Aorta (tissue), 5 donors: Measurements from ENCODE around the gene MAGED1. TPM values are rescaled to one million over a fixed set of nuclear protein-coding genes. Genes with fewer than 3 reads are reported as not detected.
"Not testable (repeated sequence)": the region's sequence is repeated elsewhere in the genome, so short reads cannot be mapped to it uniquely, and the experiment has no call there.

ENCODE experiments used
- ATAC-seq: fragments of 200-7000 bp; cut with Tn5 transposase; one replicate; pipeline ENCODE4 v1.9.1; 2022; ENCODE audit warnings: moderate library complexity; ENCODE audit not compliant: low FRiP score
- DNase-seq, 2 donors: peaks; one replicate each; pipeline ENCODE4 v3.0.0-alpha.2; 2020
- H3K27ac ChIP-seq, 2 donors: one replicate each; pipeline ENCODE4 v1.5.1; 2013; ENCODE audit warnings: low read length in 2 of 2, mild to moderate bottlenecking in 2 of 2, moderate library complexity in 2 of 2, control low read depth in 1 of 2, inconsistent platforms in 1 of 2, low read depth in 1 of 2
- H3K27me3 ChIP-seq, 2 donors: one replicate each; pipeline ENCODE4 v1.6.1; 2013; ENCODE audit warnings: control low read depth in 1 of 2, low read length in 1 of 2, mild to moderate bottlenecking in 1 of 2, moderate library complexity in 1 of 2; ENCODE audit not compliant: insufficient read depth in 2 of 2, control insufficient read depth in 1 of 2
- H3K36me3 ChIP-seq, 2 donors: one replicate each; pipeline ENCODE4 v1.6.1; 2013; ENCODE audit warnings: control low read depth in 1 of 2, low read length in 1 of 2, mild to moderate bottlenecking in 1 of 2; ENCODE audit not compliant: insufficient read depth in 2 of 2, control insufficient read depth in 1 of 2
- H3K4me1 ChIP-seq, 2 donors: one replicate each; pipeline ENCODE4 v1.6.1; 2013; ENCODE audit warnings: low read length in 2 of 2, control low read depth in 1 of 2, mild to moderate bottlenecking in 1 of 2, moderate library complexity in 1 of 2; ENCODE audit not compliant: insufficient read depth in 2 of 2, control insufficient read depth in 1 of 2
- H3K4me3 ChIP-seq, 2 donors: one replicate each; pipeline ENCODE4 v1.5.1; 2013; ENCODE audit warnings: low read length in 2 of 2, control low read depth in 1 of 2, mild to moderate bottlenecking in 1 of 2
- H3K9me3 ChIP-seq: one replicate; pipeline ENCODE4 v1.6.1; 2013; ENCODE audit warnings: mild to moderate bottlenecking, low read length; ENCODE audit not compliant: control insufficient read depth
- WGBS, 2 donors: extraction: QIAGEN DNeasy Blood & Tissue Kit; methylation state at CpG; one replicate each; pipeline ENCODE4 v1.1.7; 2013; 5-methylcytosine and 5-hydroxymethylcytosine counted together
- intact Hi-C, 2 donors: fragments of 100-400 bp; cut with DNase I; formaldehyde crosslinking; loops; one replicate each; pipeline versions ENCODE4 v1.14.2 to v1.15.0; 2022
- polyA plus RNA-seq, 2 donors: library from polyadenylated mRNA; stranded (reverse); fragments of 200-250 nt; gene quantifications; one replicate each; pipeline ENCODE4 v1.2.3, GENCODE V29; 2013
- total RNA-seq, 2 donors: library from RNA; stranded (reverse); fragmentation: NEBNext Ultra II Directional; extraction: Animal tissue kit (Norgen Biotek cat#: 25700); gene quantifications; one replicate each; pipeline ENCODE4 v1.2.1, GENCODE V29; 2021
- donor health status: healthy with polysubstance abuse.
- donor health status: Bipolar disorder and iron deficiency.
- donor health status: DM: no; HTN: no; CAD: no.
- donor health status: DM: no; HTN: no; CAD: no.
- donor health status: DM: yes; HTN: yes; CAD: no.

MAGED1 gene
- total and polyA plus RNA-seq, 4 donors: 26.7 to 91.2 (median 70.1) TPM

DNA sequence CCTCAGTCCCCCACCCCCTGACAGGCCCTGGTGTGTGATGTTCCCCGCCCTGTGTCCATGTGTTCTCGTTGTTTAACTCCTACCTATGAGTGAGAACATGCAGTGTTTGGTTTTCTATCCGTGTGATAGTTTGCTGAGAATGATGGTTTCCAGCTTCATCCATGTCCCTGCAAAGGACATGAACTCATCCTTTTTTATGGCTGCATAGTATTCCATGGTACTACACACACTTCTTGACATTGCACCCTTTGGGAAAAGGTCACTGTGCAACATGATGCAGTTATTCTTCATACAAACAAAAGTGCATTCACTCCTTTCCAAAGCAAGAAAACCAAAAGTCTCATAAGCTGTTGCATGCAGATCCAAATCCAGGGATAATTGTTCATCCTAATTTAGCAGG lies 11.7 kb downstream of the MAGED1 start:
- H3K36me3 ChIP-seq, intact Hi-C loops, DNase-seq, H3K4me3 ChIP-seq, H3K4me1 ChIP-seq, H3K27ac ChIP-seq, ATAC-seq, H3K9me3 ChIP-seq, H3K27me3 ChIP-seq: not testable (repeated sequence)
- WGBS, 2 donors: 73 to 98% methylated on average over 3 of the region's 3 CpGs

DNA sequence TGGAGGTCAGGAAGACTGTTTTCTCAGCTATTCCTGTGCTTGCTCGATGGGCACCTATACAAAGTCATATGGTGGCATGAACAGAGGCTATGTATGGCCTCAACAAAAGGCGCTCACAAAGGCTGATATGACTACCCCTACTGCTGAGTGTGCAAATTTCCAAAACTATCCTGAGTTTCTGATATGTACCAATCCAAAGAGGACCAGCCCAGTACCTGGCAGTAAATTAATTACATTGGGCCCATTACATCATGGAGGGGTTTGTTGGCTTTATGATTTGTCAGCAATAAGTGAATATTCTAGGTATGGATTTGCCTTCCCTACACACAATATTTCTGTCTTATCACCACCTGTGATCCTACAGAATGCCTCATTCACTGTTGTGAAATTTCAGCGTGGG lies 12.3 kb downstream of the MAGED1 start:
- ATAC-seq: no peak
- H3K9me3 ChIP-seq: no peaks in the 10 kb centered on the region
- no peak overlapping the region for H3K27ac ChIP-seq
- H3K4me3 ChIP-seq: no peak overlapping the region
- no peaks in the 10 kb centered on the region for H3K4me1 ChIP-seq
- no peaks in the 10 kb centered on the region for H3K27me3 ChIP-seq
- no peak for DNase-seq
- intact Hi-C loops: no loop called here
- WGBS, 2 donors: 64 to 86% methylated on average over 3 of the region's 3 CpGs
- H3K36me3 ChIP-seq: peaks cover 0 to 2% of the 10 kb centered on the region in 2 donors

DNA sequence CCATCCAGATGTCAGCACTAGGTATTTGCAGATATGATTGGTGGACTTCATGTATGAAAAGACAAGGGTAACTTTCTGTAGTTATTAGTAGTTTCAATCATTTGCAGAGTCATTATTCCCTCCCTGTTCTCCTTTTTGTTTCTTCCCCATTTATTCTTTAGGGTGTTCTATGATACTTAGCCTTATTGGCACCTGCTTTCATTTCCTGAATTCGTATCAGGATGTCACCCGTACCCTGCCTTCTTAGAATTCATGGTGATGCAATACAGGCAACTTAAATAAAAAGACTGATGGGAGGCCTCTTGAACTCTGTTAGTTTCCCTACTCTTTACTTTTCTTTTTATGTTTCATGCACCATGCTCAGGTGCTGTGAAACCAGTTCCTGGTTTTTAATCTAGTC lies 24.2 kb downstream of the MAGED1 start:
- 54 to 66% methylated on average over 2 of the region's 2 CpGs for WGBS, 2 donors
- DNase-seq (no peak), ATAC-seq (no peak)
- Histone ChIP-seq H3K4me3 (no peak overlapping the region), H3K4me1 (no peaks in the 10 kb centered on the region), H3K27me3 (no peaks in the 10 kb centered on the region), H3K9me3 (no peaks in the 10 kb centered on the region), H3K27ac (no peak overlapping the region), H3K36me3 (no peaks in the 10 kb centered on the region)
- intact Hi-C loops: no loop called here

DNA sequence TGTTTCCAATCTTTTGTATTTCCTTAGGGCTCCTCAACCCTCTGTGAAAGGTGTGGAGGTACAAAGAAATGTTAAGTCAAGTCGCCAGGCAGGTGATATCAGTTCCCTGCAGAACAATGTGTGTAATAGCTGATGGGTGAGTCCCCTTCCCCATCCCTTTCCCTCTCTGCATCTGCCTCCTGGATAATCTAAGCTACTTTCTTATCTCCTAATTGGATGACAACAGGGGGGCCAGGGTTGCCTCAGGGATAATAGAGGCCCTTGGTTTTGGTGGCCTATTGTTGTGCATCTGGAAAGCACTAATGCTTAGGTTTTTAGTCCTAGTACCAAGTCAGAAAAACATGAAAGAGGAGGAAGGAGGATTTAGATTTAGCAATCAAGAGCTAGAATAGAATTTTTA lies 29.1 kb downstream of the MAGED1 start:
- intact Hi-C loops: no loop called here
- WGBS, 2 donors: 48 to 66% methylated on average over 1 of the region's 1 CpG
- ATAC-seq (no peak), DNase-seq (no peak)
- no peaks in the 10 kb centered on the region for H3K4me1 ChIP-seq
- H3K9me3 ChIP-seq: no peaks in the 10 kb centered on the region
- no peaks in the 10 kb centered on the region for H3K36me3 ChIP-seq
- H3K4me3 ChIP-seq: no peak overlapping the region
- no peak overlapping the region for H3K27ac ChIP-seq
- H3K27me3 ChIP-seq: no peaks in the 10 kb centered on the region

DNA sequence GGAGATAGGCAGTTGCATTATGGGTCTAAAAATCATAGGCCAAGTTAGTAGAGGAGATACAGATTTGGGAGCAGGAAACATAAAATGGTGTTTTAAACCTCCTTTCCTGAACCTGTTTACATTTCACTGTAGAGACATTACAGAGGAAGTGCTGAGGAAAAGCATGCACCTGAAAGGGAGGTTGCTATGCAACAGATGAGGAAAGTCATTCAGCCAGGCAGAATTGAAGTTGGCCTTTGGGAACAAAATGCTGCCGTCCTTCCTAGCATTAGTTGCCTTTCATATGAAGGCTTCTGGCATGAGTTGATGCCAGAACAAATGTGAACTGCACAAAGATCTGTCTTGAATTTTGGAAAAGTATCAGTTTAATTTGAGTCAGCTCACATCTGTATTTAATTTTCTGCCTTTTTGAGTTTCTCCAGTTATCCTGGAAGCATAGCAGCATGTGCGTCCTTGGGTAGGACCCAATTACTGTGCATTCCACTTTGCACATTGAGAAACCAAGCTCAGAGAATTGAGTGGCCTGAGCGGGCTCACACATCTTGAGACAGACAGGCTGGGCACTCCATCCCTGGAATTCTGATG lies 38.2 kb downstream of the MAGED1 start:
- H3K27ac ChIP-seq: no peak overlapping the region
- no peaks in the 10 kb centered on the region for H3K36me3 ChIP-seq
- ATAC-seq: no peak
- no peaks in the 10 kb centered on the region for H3K4me1 ChIP-seq
- no peaks in the 10 kb centered on the region for H3K27me3 ChIP-seq
- 61 to 67% methylated on average over 3 of the region's 3 CpGs for WGBS, 2 donors
- H3K4me3 ChIP-seq: no peak overlapping the region
- intact Hi-C loops: no loop called here
- peaks cover 1% of the 10 kb centered on the region for H3K9me3 ChIP-seq
- DNase-seq: no peak

Other genes with a start within 250 kb of the MAGED1 start
- not detected for gene CENPVL2, start 210.8 kb upstream of the MAGED1 start, total RNA-seq
- not detected for gene CENPVL2, start 210.8 kb upstream of the MAGED1 start, polyA plus RNA-seq
- gene CENPVL1, start 183.1 kb upstream of the MAGED1 start, total RNA-seq: not detected
- not detected for gene CENPVL1, start 183.1 kb upstream of the MAGED1 start, polyA plus RNA-seq
- gene GSPT2, start 150.2 kb upstream of the MAGED1 start, total RNA-seq: 1 to 10 TPM; 7.4 to 7.7 TPM
- 1 to 10 TPM; 1.3 to 6.8 TPM for gene GSPT2, start 150.2 kb upstream of the MAGED1 start, polyA plus RNA-seq
- gene MAGED4B, start 175.6 kb downstream of the MAGED1 start, total RNA-seq: 1 to 10 TPM; 2.7 to 9.6 TPM
- 10 to 100 TPM in 1 of 2 donors, not detected in 1; 12.5 TPM for gene MAGED4B, start 175.6 kb downstream of the MAGED1 start, polyA plus RNA-seq